Skeletal muscle satellite cell (primary cell): ENCODE results near the gene RBBP8.

Source experiments
- H3K27me3 ChIP-seq: 2 replicates; pipeline ENCODE4 v1.7.0; 2013; ENCODE audit warnings: low read length; ENCODE audit not compliant: control insufficient read depth, insufficient read depth
- H3K36me3 ChIP-seq: 2 replicates; pipeline ENCODE4 v1.7.0; 2013; ENCODE audit warnings: mild to moderate bottlenecking, control low read depth, low read length; ENCODE audit not compliant: insufficient read depth
- H3K4me1 ChIP-seq: 2 replicates; pipeline ENCODE4 v1.7.0; 2013; ENCODE audit warnings: low read length; ENCODE audit not compliant: control insufficient read depth, insufficient read depth
- H3K4me2 ChIP-seq: 2 replicates; pipeline ENCODE4 v1.7.0; 2013; ENCODE audit warnings: mild to moderate bottlenecking, low read length
- H3K4me3 ChIP-seq: 2 replicates; pipeline ENCODE4 v1.7.0; 2013; ENCODE audit warnings: low read length
- H3K9ac ChIP-seq: 2 replicates; pipeline ENCODE4 v1.7.0; 2013; ENCODE audit warnings: mild to moderate bottlenecking, low read depth, low read length, moderate library complexity
- H3K9me3 ChIP-seq: replicated peaks from 2 replicates; pipeline ENCODE4 v1.7.0; 2013; ENCODE audit warnings: mild to moderate bottlenecking, control low read depth, low read length

Gene RBBP8

GRCh38 chr18:22999647-23000046 lies 66.5 kb downstream of the RBBP8 start:
- Histone ChIP-seq H3K36me3 (no peaks in the 10 kb centered on the region), H3K4me3 (no peak overlapping the region), H3K9ac (no peak overlapping the region), H3K9me3 (no peaks in the 10 kb centered on the region), H3K27me3 (no peaks in the 10 kb centered on the region), H3K4me2 (no peak overlapping the region), H3K4me1 (no peaks in the 10 kb centered on the region)

GRCh38 chr18:23003289-23003688 lies 70.2 kb downstream of the RBBP8 start:
- Histone ChIP-seq H3K27me3 (no peaks in the 10 kb centered on the region), H3K4me3 (no peak overlapping the region), H3K36me3 (no peaks in the 10 kb centered on the region), H3K9me3 (no peaks in the 10 kb centered on the region), H3K4me1 (no peaks in the 10 kb centered on the region), H3K9ac (no peak overlapping the region), H3K4me2 (no peak overlapping the region)

DNA sequence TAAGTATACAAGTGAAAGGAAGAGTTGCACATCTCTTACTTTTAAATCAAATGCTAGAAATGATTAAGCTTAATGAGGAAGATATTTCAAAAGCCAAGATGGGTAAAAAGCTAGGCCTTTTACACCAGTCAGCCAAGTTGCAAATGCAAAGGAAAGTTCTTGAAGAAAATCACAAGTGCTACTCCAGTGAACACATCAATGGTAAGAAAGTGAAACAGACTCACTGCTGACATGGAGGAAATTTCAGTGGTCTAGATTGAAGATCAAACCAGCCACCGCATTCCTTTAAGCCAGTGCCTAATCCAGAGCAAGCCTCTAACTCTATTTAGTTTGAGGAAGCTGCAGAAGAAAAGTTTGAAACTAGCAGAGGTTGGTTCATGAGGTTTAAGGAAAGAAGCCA lies 79.1 kb downstream of the RBBP8 start:
- H3K27me3 ChIP-seq = no peaks in the 10 kb centered on the region
- no peaks in the 10 kb centered on the region for H3K4me1 ChIP-seq
- H3K9ac ChIP-seq = no peak overlapping the region
- H3K9me3 ChIP-seq = no peaks in the 10 kb centered on the region
- no peaks in the 10 kb centered on the region for H3K36me3 ChIP-seq
- H3K4me3 ChIP-seq = no peak overlapping the region
- H3K4me2 ChIP-seq = no peak overlapping the region

- Histone ChIP-seq H3K9me3 (no peaks in the 10 kb centered on the region), H3K4me1 (no peaks in the 10 kb centered on the region), H3K27me3 (no peaks in the 10 kb centered on the region), H3K36me3 (no peaks in the 10 kb centered on the region), H3K4me2 (no peak overlapping the region), H3K9ac (no peak overlapping the region), H3K4me3 (no peak overlapping the region)
Observed at GRCh38 chr18:23020555-23021294, 87.6 kb downstream of the RBBP8 start.

DNA sequence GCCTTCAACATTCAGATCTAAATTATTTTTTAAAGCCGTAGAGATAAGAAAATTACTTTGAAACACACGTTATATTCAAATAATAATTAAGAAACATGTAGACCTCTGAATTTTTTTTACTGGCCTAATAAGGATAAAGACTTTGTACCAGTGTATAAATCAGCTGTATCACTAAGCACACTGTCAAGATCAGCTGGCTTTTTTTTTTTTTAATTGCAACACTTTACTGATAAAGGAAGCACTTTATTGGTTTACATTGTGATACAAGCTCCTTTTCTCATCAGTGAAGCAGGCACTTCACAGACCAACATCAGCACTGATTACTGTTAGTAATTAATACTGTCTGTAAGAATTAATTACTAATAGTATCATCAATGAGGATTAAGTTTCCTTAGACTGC lies 88.5 kb downstream of the RBBP8 start:
- Histone ChIP-seq H3K4me2 (no peak overlapping the region), H3K4me3 (no peak overlapping the region), H3K9me3 (no peaks in the 10 kb centered on the region), H3K4me1 (no peaks in the 10 kb centered on the region), H3K9ac (no peak overlapping the region), H3K36me3 (no peaks in the 10 kb centered on the region), H3K27me3 (no peaks in the 10 kb centered on the region)

GRCh38 chr18:23032030-23032582 lies 99.0 kb downstream of the RBBP8 start:
- peak overlapping the region; percentile 55 for H3K9ac ChIP-seq
- peak overlapping the region; percentile 31 for H3K4me3 ChIP-seq

GRCh38 chr18:23033056-23033455 lies 99.9 kb downstream of the RBBP8 start:
- Histone ChIP-seq H3K4me2 (no peak overlapping the region), H3K9ac (no peak overlapping the region), H3K4me1 (peaks cover 16% of the 10 kb centered on the region), H3K27me3 (no peaks in the 10 kb centered on the region), H3K9me3 (no peaks in the 10 kb centered on the region), H3K36me3 (no peaks in the 10 kb centered on the region), H3K4me3 (no peak overlapping the region)

More at GRCh38 chr18:23032030-23032582, 99.0 kb downstream of the RBBP8 start:
- Histone ChIP-seq H3K9me3 (no peaks in the 10 kb centered on the region), H3K27me3 (no peaks in the 10 kb centered on the region), H3K4me2 (peak overlapping the region; percentile 69), H3K36me3 (no peaks in the 10 kb centered on the region), H3K4me1 (peaks cover 16% of the 10 kb centered on the region)

GRCh38 chr18:23036660-23037201 lies 103.6 kb downstream of the RBBP8 start:
- Histone ChIP-seq H3K36me3 (no peaks in the 10 kb centered on the region), H3K4me1 (peaks cover 14% of the 10 kb centered on the region), H3K4me3 (no peak overlapping the region), H3K27me3 (no peaks in the 10 kb centered on the region), H3K4me2 (no peak overlapping the region), H3K9me3 (no peaks in the 10 kb centered on the region), H3K9ac (no peak overlapping the region)

DNA sequence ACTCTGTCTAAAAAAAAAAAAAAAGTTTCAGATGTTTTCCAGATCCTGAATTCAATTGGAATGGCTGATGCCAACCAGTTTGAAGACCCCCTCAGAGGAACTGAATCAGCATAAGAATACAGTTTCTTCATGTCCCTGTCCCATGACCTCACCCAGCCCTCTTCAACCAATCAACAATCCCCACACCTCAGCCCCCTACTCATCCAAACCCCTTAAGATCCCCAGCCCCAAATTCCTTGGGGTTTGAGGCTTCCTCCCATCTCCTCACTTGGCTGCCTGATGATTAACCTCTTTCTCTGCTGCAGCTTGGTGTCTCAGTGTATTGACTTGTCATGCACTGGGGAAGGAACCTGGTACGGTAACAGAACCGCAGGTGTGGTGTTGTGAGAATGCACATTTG lies 104.5 kb downstream of the RBBP8 start:
- peaks cover 4% of the 10 kb centered on the region for H3K9me3 ChIP-seq
- no peak overlapping the region for H3K4me3 ChIP-seq
- H3K4me1 ChIP-seq = peaks cover 5% of the 10 kb centered on the region
- no peak overlapping the region for H3K9ac ChIP-seq
- H3K36me3 ChIP-seq = no peaks in the 10 kb centered on the region
- no peaks in the 10 kb centered on the region for H3K27me3 ChIP-seq
- no peak overlapping the region for H3K4me2 ChIP-seq

- H3K4me2 ChIP-seq = no peak overlapping the region
- H3K4me3 ChIP-seq = no peak overlapping the region
- H3K36me3 ChIP-seq = no peaks in the 10 kb centered on the region
- no peaks in the 10 kb centered on the region for H3K27me3 ChIP-seq
- peaks cover 4% of the 10 kb centered on the region for H3K9me3 ChIP-seq
- no peak overlapping the region for H3K9ac ChIP-seq
- no peaks in the 10 kb centered on the region for H3K4me1 ChIP-seq
Observed at GRCh38 chr18:23038712-23039111, 105.6 kb downstream of the RBBP8 start.

DNA sequence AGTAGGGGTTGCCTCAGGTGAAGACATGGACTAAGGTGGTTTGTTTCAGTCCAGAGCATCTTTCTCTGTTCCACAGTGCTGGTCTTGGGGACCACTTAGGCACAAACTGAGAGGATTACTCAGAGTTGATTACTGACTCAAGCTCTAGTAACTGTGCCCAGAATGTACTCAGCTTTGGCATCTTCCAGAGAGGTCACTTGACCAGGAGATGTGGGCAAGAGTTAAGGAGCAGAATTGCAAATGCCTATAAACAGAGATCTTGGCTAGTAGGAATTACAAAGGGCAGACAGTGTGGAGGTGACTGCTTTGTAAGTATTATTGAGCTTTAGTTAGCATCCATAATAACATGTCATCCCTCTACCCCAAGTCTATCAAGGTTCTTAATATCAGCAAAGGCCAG lies 109.0 kb downstream of the RBBP8 start:
- Histone ChIP-seq H3K4me1 (no peaks in the 10 kb centered on the region), H3K4me2 (no peak overlapping the region), H3K9ac (no peak overlapping the region), H3K9me3 (peaks cover 4% of the 10 kb centered on the region), H3K27me3 (no peaks in the 10 kb centered on the region), H3K4me3 (no peak overlapping the region), H3K36me3 (no peaks in the 10 kb centered on the region)
